Spleen (tissue), 11 donors: Measurements from ENCODE around the gene LMAN1. TPM values are rescaled to one million over a fixed set of nuclear protein-coding genes. Genes with fewer than 3 reads are reported as not detected.

Source experiments
- DNase-seq: peaks from one replicate; pipeline ENCODE4 v3.0.0-alpha.2; 2020
- H3K27ac ChIP-seq, 8 donors: fragments of 200-600 bp; sonication (generic) in 7 of 8; 1 replicate in 4 of 8; 2 replicates in 4 of 8; pipeline versions ENCODE4 v1.5.0 to v1.8.0; 2016 to 2021; ENCODE audit warnings: inconsistent platforms in 4 of 8, mild to moderate bottlenecking in 4 of 8, moderate library complexity in 1 of 8
- H3K27me3 ChIP-seq, 7 donors: fragments of 200-600 bp; sonication (generic) in 6 of 7; replicated peaks in 1 of 7; 1 replicate in 4 of 7; 2 replicates in 3 of 7; pipeline versions ENCODE4 v1.5.0 to v1.8.0; 2016 to 2021; ENCODE audit warnings: inconsistent platforms in 3 of 7, mild to moderate bottlenecking in 1 of 7
- H3K36me3 ChIP-seq, 6 donors: fragments of 200-600 bp; sonication (generic) in 5 of 6; 1 replicate in 4 of 6; 2 replicates in 2 of 6; pipeline versions ENCODE4 v1.5.0 to v1.8.0; 2016 to 2021; ENCODE audit warnings: inconsistent platforms in 2 of 6
- H3K4me1 ChIP-seq, 6 donors: fragments of 200-600 bp; sonication (generic) in 5 of 6; 1 replicate in 3 of 6; 2 replicates in 3 of 6; pipeline versions ENCODE4 v1.5.0 to v1.8.0; 2016 to 2021; ENCODE audit warnings: inconsistent platforms in 3 of 6
- H3K4me3 ChIP-seq, 8 donors: fragments of 200-600 bp; sonication (generic) in 7 of 8; 1 replicate in 4 of 8; 2 replicates in 4 of 8; pipeline versions ENCODE4 v1.5.0 to v1.8.0; 2016 to 2021; ENCODE audit warnings: inconsistent platforms in 4 of 8, mild to moderate bottlenecking in 4 of 8, moderate library complexity in 2 of 8
- H3K9me3 ChIP-seq, 8 donors: fragments of 200-600 bp; sonication (generic) in 7 of 8; 1 replicate in 4 of 8; 2 replicates in 4 of 8; pipeline versions ENCODE4 v1.5.0 to v1.8.0; 2016 to 2021; ENCODE audit warnings: inconsistent platforms in 4 of 8
- POLR2A ChIP-seq, 3 donors: fragments of 450-650 bp; IDR thresholded peaks; one replicate each; pipeline ENCODE4 v1.5.1; 2017; ENCODE audit warnings: antibody characterized with exemption in 3 of 3, mild to moderate bottlenecking in 1 of 3
- POLR2AphosphoS5 ChIP-seq, 3 donors: sonication (generic); formaldehyde crosslinking; IDR thresholded peaks; one replicate each; pipeline ENCODE4 v1.5.1; 2017; ENCODE audit warnings: antibody characterized with exemption in 3 of 3
- WGBS, 5 donors: extraction: QIAGEN DNeasy Blood & Tissue Kit in 3 of 5; methylation state at CpG; one replicate each; pipeline versions ENCODE4 v1.1.5 to v1.1.7; 2013 to 2018; 5-methylcytosine and 5-hydroxymethylcytosine counted together
- intact Hi-C: fragments of 100-400 bp; cut with DNase I; formaldehyde crosslinking; loops from one replicate; pipeline ENCODE4 v1.15.0; 2023; ENCODE audit warnings: low total_unique reads
- polyA plus RNA-seq, 3 donors: library from polyadenylated mRNA; stranded (reverse); fragments of 200-250 nt; gene quantifications; one replicate each; pipeline ENCODE4 v1.2.1, GENCODE V29; 2013
- total RNA-seq, 7 donors: library from RNA; depleted of rRNA in 3 of 7; stranded (reverse); fragments of >200 nt in 3 of 7; fragmentation: NEBNext Ultra II Directional in 4 of 7; extraction: Animal tissue kit (Norgen Biotek cat#: 25700) in 4 of 7; gene quantifications; one replicate each; pipeline versions ENCODE4 v1.1.0 to v1.2.1, GENCODE V29; 2016 to 2021
- TF ChIP-seq, protein P1 (sequence below), 11 experiments: fragments of 200-600 bp in 7 of 11; fragments of 450-650 bp in 4 of 11; sonication (generic) in 4 of 11; IDR thresholded peaks in 8 of 11; conservative IDR thresholded peaks in 3 of 11; 1 replicate in 7 of 11; 2 replicates in 4 of 11; pipeline versions ENCODE4 v1.4.0 to v1.8.0; 2016 to 2021; ENCODE audit warnings: antibody characterized with exemption in 11 of 11, inconsistent platforms in 4 of 11, mild to moderate bottlenecking in 1 of 11
- donor health status: healthy with polysubstance abuse.
- donor health status: DM: no; HTN: no; CAD: no; lungs with moderate emphysema.
- donor health status: DM: no; HTN: no; CAD: no.
- donor health status: Bipolar disorder and iron deficiency.
- donor health status: healthy.
- donor health status: DM: no; HTN: no; CAD: no.
- donor health status: DM: yes; HTN: yes; CAD: no.

The LMAN1 gene
- total and polyA plus RNA-seq, 10 donors, result 10.0 to 97.9 (median 54.1) TPM

DNA sequence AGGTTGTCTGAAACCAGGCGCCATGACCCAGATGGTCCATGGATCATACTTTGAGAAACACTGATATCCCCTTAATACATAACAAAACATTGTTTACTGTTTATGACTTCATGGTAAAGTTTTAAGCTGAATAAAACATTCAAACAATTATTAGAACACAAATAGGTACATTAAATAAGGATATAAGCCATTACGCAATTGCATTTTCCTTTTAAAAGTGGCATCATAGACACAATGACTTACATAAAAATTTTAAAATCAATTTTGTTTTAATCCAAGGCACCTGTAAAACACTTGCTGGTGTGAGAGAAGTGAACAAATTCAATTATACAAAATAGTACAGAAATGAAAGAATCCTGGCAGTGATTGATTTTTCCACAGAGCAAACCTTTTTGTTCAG, 30.4 kb downstream of the LMAN1 start:
- intact Hi-C loops, result no loop called here
- H3K36me3 ChIP-seq, result peaks cover 10 to 82% (median 63%) of the 10 kb centered on the region in 6 donors
- WGBS, 5 donors, result 95 to 99% (median 97%) methylated on average over 2 of the region's 2 CpGs
- H3K27me3 ChIP-seq, result no peaks in the 10 kb centered on the region
- H3K9me3 ChIP-seq, result no peaks in the 10 kb centered on the region
- H3K4me1 ChIP-seq, result no peaks in the 10 kb centered on the region
- H3K4me3 ChIP-seq, result no peak overlapping the region
- no peak for DNase-seq
- H3K27ac ChIP-seq, result no peak overlapping the region
- TF ChIP-seq POLR2AphosphoS5 (IDR thresholded peaks at IDR 0.05) (no peak), POLR2A (IDR thresholded peaks at IDR 0.05) (no peak)
- TF ChIP-seq, protein P1, sequence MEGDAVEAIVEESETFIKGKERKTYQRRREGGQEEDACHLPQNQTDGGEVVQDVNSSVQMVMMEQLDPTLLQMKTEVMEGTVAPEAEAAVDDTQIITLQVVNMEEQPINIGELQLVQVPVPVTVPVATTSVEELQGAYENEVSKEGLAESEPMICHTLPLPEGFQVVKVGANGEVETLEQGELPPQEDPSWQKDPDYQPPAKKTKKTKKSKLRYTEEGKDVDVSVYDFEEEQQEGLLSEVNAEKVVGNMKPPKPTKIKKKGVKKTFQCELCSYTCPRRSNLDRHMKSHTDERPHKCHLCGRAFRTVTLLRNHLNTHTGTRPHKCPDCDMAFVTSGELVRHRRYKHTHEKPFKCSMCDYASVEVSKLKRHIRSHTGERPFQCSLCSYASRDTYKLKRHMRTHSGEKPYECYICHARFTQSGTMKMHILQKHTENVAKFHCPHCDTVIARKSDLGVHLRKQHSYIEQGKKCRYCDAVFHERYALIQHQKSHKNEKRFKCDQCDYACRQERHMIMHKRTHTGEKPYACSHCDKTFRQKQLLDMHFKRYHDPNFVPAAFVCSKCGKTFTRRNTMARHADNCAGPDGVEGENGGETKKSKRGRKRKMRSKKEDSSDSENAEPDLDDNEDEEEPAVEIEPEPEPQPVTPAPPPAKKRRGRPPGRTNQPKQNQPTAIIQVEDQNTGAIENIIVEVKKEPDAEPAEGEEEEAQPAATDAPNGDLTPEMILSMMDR (IDR thresholded peaks at IDR 0.05 in 8 of 11, conservative IDR thresholded peaks at IDR 0.05 in 3 of 11), result no peak

DNA sequence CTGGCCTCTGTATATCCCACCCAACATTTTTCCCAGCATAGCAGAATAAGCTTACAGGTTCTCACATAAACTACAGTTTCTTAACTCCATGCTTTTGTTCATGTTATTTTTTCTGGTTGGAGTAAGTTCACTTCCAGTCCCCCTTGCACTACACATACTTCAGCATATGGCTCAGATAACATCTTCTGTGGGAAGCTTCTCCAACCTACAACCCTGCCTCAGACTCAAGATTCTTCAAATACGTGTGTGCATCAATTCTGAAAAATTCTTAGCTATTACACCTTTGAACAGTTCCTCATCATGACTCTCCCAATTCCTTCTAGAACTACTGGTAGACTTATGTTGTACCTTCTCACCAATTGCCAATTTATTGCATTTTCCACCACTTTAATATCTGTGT, 33.1 kb downstream of the LMAN1 start:
- no peak for TF ChIP-seq POLR2A (IDR thresholded peaks at IDR 0.05)
- TF ChIP-seq POLR2AphosphoS5 (IDR thresholded peaks at IDR 0.05), result no peak
- TF ChIP-seq, protein P1 (IDR thresholded peaks at IDR 0.05 in 8 of 11, conservative IDR thresholded peaks at IDR 0.05 in 3 of 11), result no peak
- DNase-seq, result no peak

DNA sequence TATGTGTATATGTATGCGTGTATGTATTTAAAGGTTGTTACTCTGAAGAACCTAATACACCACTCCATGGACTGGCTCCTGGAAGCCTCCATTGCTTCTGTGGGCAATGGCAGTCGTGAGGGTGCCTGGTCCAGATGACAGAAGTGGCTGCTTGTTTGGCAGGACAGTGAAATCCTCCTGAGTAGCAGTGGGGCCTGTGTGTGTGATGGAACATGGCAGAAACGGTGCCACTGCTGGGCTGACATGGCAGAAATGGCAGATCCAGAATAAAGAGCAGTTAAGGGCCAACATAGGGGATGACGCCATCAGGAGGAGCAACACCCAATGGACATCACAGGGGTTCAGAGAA, 34.5 kb downstream of the LMAN1 start:
- Histone ChIP-seq H3K4me3 (no peak overlapping the region), H3K27ac (no peak overlapping the region), H3K9me3 (no peaks in the 10 kb centered on the region), H3K36me3 (peaks cover 5 to 41% (median 27%) of the 10 kb centered on the region in 6 donors), H3K4me1 (no peaks in the 10 kb centered on the region), H3K27me3 (no peaks in the 10 kb centered on the region)
- DNase-seq, result no peak
- WGBS, 5 donors, result 92 to 97% (median 95%) methylated on average over 4 of the region's 4 CpGs
- intact Hi-C loops, result no loop called here
- TF ChIP-seq POLR2A (IDR thresholded peaks at IDR 0.05) (no peak), POLR2AphosphoS5 (IDR thresholded peaks at IDR 0.05) (no peak)
- TF ChIP-seq, protein P1 (IDR thresholded peaks at IDR 0.05 in 8 of 11, conservative IDR thresholded peaks at IDR 0.05 in 3 of 11), result no peak

More for the DNA sequence above, 33.1 kb downstream of the LMAN1 start:
- H3K36me3 ChIP-seq, result peaks cover 5 to 55% (median 38%) of the 10 kb centered on the region in 6 donors
- H3K27me3 ChIP-seq, result no peaks in the 10 kb centered on the region
- no peaks in the 10 kb centered on the region for H3K4me1 ChIP-seq
- no peak overlapping the region for H3K27ac ChIP-seq
- intact Hi-C loops, result no loop called here
- no peak overlapping the region for H3K4me3 ChIP-seq
- H3K9me3 ChIP-seq, result no peaks in the 10 kb centered on the region
- 89 to 100% (median 97%) methylated on average over 1 of the region's 1 CpG for WGBS, 5 donors

DNA sequence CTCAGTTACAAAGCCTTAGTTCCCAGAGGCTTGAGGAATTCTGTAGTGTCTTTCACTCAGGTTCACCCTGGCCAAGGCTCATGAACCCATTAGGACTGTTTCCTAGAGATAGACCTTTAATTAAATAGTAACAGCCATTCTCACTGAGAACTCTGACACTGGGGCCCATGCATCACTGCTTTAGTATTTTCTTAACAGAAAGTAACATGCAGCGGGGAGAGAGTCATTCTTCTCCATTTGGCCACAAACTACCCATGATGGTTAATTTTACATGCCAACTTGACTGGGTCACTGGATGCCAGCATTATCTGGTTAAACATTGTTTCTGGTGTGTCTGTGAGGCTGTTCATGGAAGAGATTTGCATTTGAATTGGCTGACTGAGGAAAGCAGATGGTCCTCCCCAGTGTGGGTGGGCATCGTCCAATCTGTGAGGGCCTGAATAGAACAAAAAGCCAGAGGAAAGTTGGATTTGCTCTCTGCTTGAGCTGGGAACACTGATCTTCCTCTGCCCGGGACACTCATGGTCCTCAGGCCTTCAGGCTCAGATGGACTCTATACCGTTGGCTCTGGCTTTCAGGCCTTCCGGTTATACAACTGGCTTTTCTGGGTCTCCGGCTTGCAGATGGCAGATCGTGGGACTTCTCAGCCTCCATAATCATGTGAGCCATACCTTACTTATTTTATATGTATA, 35.0 kb downstream of the LMAN1 start:
- H3K27me3 ChIP-seq, result no peaks in the 10 kb centered on the region
- no peaks in the 10 kb centered on the region for H3K4me1 ChIP-seq
- WGBS, 5 donors, result 95 to 98% (median 96%) methylated on average over 7 of the region's 7 CpGs
- no peaks in the 10 kb centered on the region for H3K9me3 ChIP-seq
- peaks cover 5 to 36% (median 22%) of the 10 kb centered on the region in 6 donors for H3K36me3 ChIP-seq
- no peak for TF ChIP-seq POLR2AphosphoS5 (IDR thresholded peaks at IDR 0.05)
- no peak for TF ChIP-seq POLR2A (IDR thresholded peaks at IDR 0.05)
- TF ChIP-seq, protein P1 (IDR thresholded peaks at IDR 0.05 in 8 of 11, conservative IDR thresholded peaks at IDR 0.05 in 3 of 11), result no peak
- H3K27ac ChIP-seq, result no peak overlapping the region
- H3K4me3 ChIP-seq, result no peak overlapping the region
- intact Hi-C loops, result no loop called here
- DNase-seq, result no peak
